Smooth muscle cell (in vitro differentiated cells): ENCODE measurements around the gene AGGF1. TPM values are rescaled to one million over a fixed set of nuclear protein-coding genes. Genes with fewer than 3 reads are reported as not detected.

Experiments
- polyA plus RNA-seq: library from polyadenylated mRNA; unstranded; fragments of >200 nt; fragmentation: Nextera tagmentation; extraction: Ambion mirVana; gene quantifications from 2 replicates; pipeline ENCODE4 v1.2.1, GENCODE V29; 2016
- small RNA-seq: library from RNA; depleted of rRNA; stranded (forward); fragments of <200 nt; gene quantifications from one replicate; pipeline ENCODE3, GENCODE V24; 2014
- total RNA-seq: library from RNA; depleted of rRNA; stranded (reverse); fragments of >200 nt; gene quantifications from 2 replicates; pipeline ENCODE4 v1.2.3, GENCODE V29; 2014

The AGGF1 gene
- total and polyA plus RNA-seq, 2 experiments from 2014 or later: 21.5 to 24.3 TPM

Small RNA genes lying within 50 kb of the gene (small RNA-seq; reads per million reads assigned to genes)
- 248 reads per million, percentile 99 among the genes with 10 or more reads in this experiment for gene SNORA47

Other genes with a start within 250 kb of the AGGF1 start
- 76.4 and 88.3 TPM in 2 replicates for gene F2RL1, start 211.4 kb upstream of the AGGF1 start, total RNA-seq
- gene F2RL1, start 211.4 kb upstream of the AGGF1 start, polyA plus RNA-seq: 42.6 and 53.8 TPM in 2 replicates
- gene S100Z, start 180.4 kb upstream of the AGGF1 start, total RNA-seq: not detected in 2 replicates
- gene S100Z, start 180.4 kb upstream of the AGGF1 start, polyA plus RNA-seq: 0.34 and 0.73 TPM in 2 replicates
- 51.1 and 79.5 TPM in 2 replicates for gene CRHBP, start 77.4 kb upstream of the AGGF1 start, total RNA-seq
- 24.4 and 48.2 TPM in 2 replicates for gene CRHBP, start 77.4 kb upstream of the AGGF1 start, polyA plus RNA-seq
- gene ZBED3, start 56.9 kb downstream of the AGGF1 start, total RNA-seq: 0.81 and 1.6 TPM in 2 replicates
- gene ZBED3, start 56.9 kb downstream of the AGGF1 start, polyA plus RNA-seq: 4.6 and 4.8 TPM in 2 replicates
- 0.09 and 0.13 TPM in 2 replicates for gene PDE8B, start 180.3 kb downstream of the AGGF1 start, total RNA-seq
- gene PDE8B, start 180.3 kb downstream of the AGGF1 start, polyA plus RNA-seq: 0.18 and 0.40 TPM in 2 replicates